H9 (cell line): Measurements from ENCODE around the gene KCNJ1. TPM values are rescaled to one million over a fixed set of nuclear protein-coding genes. Genes with fewer than 3 reads are reported as not detected.

Experiments
- DNase-seq: peaks from one replicate; pipeline ENCODE4 v3.0.0-alpha.2; 2017
- H2AFZ ChIP-seq: one replicate; pipeline ENCODE4 v1.6.1; 2013; ENCODE audit warnings: mild to moderate bottlenecking, low read length, control low read depth, moderate library complexity
- H2AK5ac ChIP-seq: 2 replicates; pipeline ENCODE4 v1.6.1; 2013; ENCODE audit warnings: low read length, control low read depth, mixed read lengths; ENCODE audit not compliant: insufficient read length
- H2BK120ac ChIP-seq: one replicate; pipeline ENCODE4 v1.6.1; 2013; ENCODE audit warnings: low read depth, mild to moderate bottlenecking, low read length, control low read depth, inconsistent platforms; ENCODE audit not compliant: poor library complexity, severe bottlenecking
- H2BK12ac ChIP-seq: 2 replicates; pipeline ENCODE4 v1.6.1; 2013; ENCODE audit warnings: low read length, control low read depth, mixed read lengths, low read depth; ENCODE audit not compliant: insufficient read length
- H2BK15ac ChIP-seq: 2 replicates; pipeline ENCODE4 v1.6.1; 2013; ENCODE audit warnings: low read depth, low read length, control low read depth
- H2BK20ac ChIP-seq: one replicate; pipeline ENCODE4 v1.6.1; 2013; ENCODE audit warnings: low read depth, mild to moderate bottlenecking, low read length, control low read depth, inconsistent platforms; ENCODE audit not compliant: poor library complexity, severe bottlenecking
- H2BK5ac ChIP-seq: 2 replicates; pipeline ENCODE4 v1.6.1; 2013; ENCODE audit warnings: low read length, control low read depth, mixed read lengths; ENCODE audit not compliant: insufficient read length
- H3K14ac ChIP-seq: 2 replicates; pipeline ENCODE4 v1.6.1; 2013; ENCODE audit warnings: low read length, control low read depth; ENCODE audit not compliant: insufficient read depth
- H3K18ac ChIP-seq: 2 replicates; pipeline ENCODE4 v1.6.1; 2013; ENCODE audit warnings: low read depth, mild to moderate bottlenecking, mixed read lengths, low read length, control low read depth; ENCODE audit not compliant: insufficient read length
- H3K23ac ChIP-seq: 2 replicates; pipeline ENCODE4 v1.6.1; 2013; ENCODE audit warnings: low read length, control low read depth, mixed read lengths, low read depth; ENCODE audit not compliant: insufficient read length
- H3K23me2 ChIP-seq: 2 replicates; pipeline ENCODE4 v1.6.1; 2013; ENCODE audit warnings: low read depth, mild to moderate bottlenecking, mixed read lengths, low read length, control low read depth; ENCODE audit not compliant: insufficient read length, poor library complexity, severe bottlenecking
- H3K27ac ChIP-seq: 2 replicates; pipeline ENCODE4 v1.5.1; 2013; ENCODE audit warnings: low read length, control low read depth, mixed read lengths, low read depth; ENCODE audit not compliant: insufficient read length
- H3K27me3 ChIP-seq: 2 replicates; pipeline ENCODE4 v1.6.1; 2013; ENCODE audit warnings: low read length, control low read depth, inconsistent platforms; ENCODE audit not compliant: insufficient read depth
- H3K4ac ChIP-seq: 2 replicates; pipeline ENCODE4 v1.6.1; 2013; ENCODE audit warnings: low read depth, mild to moderate bottlenecking, control low read depth, inconsistent platforms, low read length, moderate library complexity
- H3K4me1 ChIP-seq: 2 replicates; pipeline ENCODE4 v1.6.1; 2013; ENCODE audit warnings: low read length, control low read depth, inconsistent platforms; ENCODE audit not compliant: insufficient read depth
- H3K4me2 ChIP-seq: 2 replicates; pipeline ENCODE4 v1.6.1; 2013; ENCODE audit warnings: low read length, control low read depth, mixed read lengths; ENCODE audit not compliant: insufficient read length, insufficient read depth
- H3K56ac ChIP-seq: 2 replicates; pipeline ENCODE4 v1.6.1; 2013; ENCODE audit warnings: low read depth, mild to moderate bottlenecking, mixed read lengths, low read length, control low read depth; ENCODE audit not compliant: insufficient read length
- H3K79me1 ChIP-seq: 2 replicates; pipeline ENCODE4 v1.6.1; 2013; ENCODE audit warnings: low read depth, mild to moderate bottlenecking, moderate library complexity, low read length, control low read depth, inconsistent platforms; ENCODE audit not compliant: insufficient read depth, poor library complexity, severe bottlenecking
- H3K79me2 ChIP-seq: 2 replicates; pipeline ENCODE4 v1.6.1; 2013; ENCODE audit warnings: low read length, control low read depth, inconsistent platforms; ENCODE audit not compliant: insufficient read depth
- H3K9ac ChIP-seq: 2 replicates; pipeline ENCODE4 v1.6.1; 2013; ENCODE audit warnings: low read length, control low read depth, mixed read lengths; ENCODE audit not compliant: insufficient read length; ENCODE audit errors: extremely low read depth
- H3K9me3 ChIP-seq: one replicate; pipeline ENCODE4 v1.6.1; 2013; ENCODE audit warnings: low read depth, low read length, inconsistent platforms; ENCODE audit not compliant: control insufficient read depth
- H3T11ph ChIP-seq: one replicate; pipeline ENCODE4 v1.6.1; 2013; ENCODE audit warnings: mild to moderate bottlenecking, low read length, control low read depth, inconsistent platforms
- H4K20me1 ChIP-seq: one replicate; pipeline ENCODE4 v1.6.1; 2013; ENCODE audit not compliant: control insufficient read depth, insufficient read length, insufficient read depth
- H4K5ac ChIP-seq: 2 replicates; pipeline ENCODE4 v1.6.1; 2013; ENCODE audit warnings: low read depth, mild to moderate bottlenecking, mixed read lengths, low read length, control low read depth; ENCODE audit not compliant: insufficient read length
- H4K8ac ChIP-seq: replicated peaks from 2 replicates; pipeline ENCODE4 v1.6.1; 2013; ENCODE audit warnings: low read length, control low read depth, mixed read lengths, low read depth; ENCODE audit not compliant: insufficient read length
- H4K91ac ChIP-seq: 2 replicates; pipeline ENCODE4 v1.6.1; 2013; ENCODE audit warnings: low read depth, mild to moderate bottlenecking, moderate library complexity, mixed read lengths, low read length, control low read depth; ENCODE audit not compliant: insufficient read length
- H3K27ac Mint-ChIP-seq, 3 experiments: 2 replicates in 2 of 3; 3 replicates in 1 of 3; pipeline ENCODE4 v1.8.0; 2020 to 2021; ENCODE audit warnings: mixed read lengths in 3 of 3, mild to moderate bottlenecking in 1 of 3, moderate library complexity in 1 of 3
- H3K27me3 Mint-ChIP-seq: 2 replicates; pipeline ENCODE4 v1.8.0; 2021; ENCODE audit warnings: low read depth, mild to moderate bottlenecking, moderate library complexity, mixed read lengths
- H3K36me3 Mint-ChIP-seq, 3 experiments: 2 replicates in 2 of 3; 3 replicates in 1 of 3; pipeline ENCODE4 v1.8.0; 2020 to 2021; ENCODE audit warnings: low read depth in 3 of 3, mixed read lengths in 3 of 3; ENCODE audit not compliant: insufficient read depth in 1 of 3
- H3K4me1 Mint-ChIP-seq, 2 experiments: 2 replicates each; pipeline ENCODE4 v1.8.0; 2020; ENCODE audit warnings: mixed read lengths in 2 of 2
- H3K4me3 Mint-ChIP-seq, 2 experiments: 2 replicates in 1 of 2; 3 replicates in 1 of 2; pipeline ENCODE4 v1.8.0; 2020 to 2021; ENCODE audit warnings: mild to moderate bottlenecking in 2 of 2, mixed read lengths in 2 of 2, moderate library complexity in 1 of 2
- H3K9me3 Mint-ChIP-seq, 2 experiments: 2 replicates in 1 of 2; 3 replicates in 1 of 2; pipeline ENCODE4 v1.8.0; 2020; ENCODE audit warnings: mild to moderate bottlenecking in 2 of 2, mixed read lengths in 2 of 2, moderate library complexity in 1 of 2
- CTCF ChIP-seq: fragments of 200-600 bp; sonication (generic); conservative IDR thresholded peaks from 3 replicates; pipeline ENCODE4 v1.8.0; 2021; ENCODE audit warnings: antibody characterized with exemption, mild to moderate bottlenecking
- WGBS: extraction: QIAGEN DNeasy Blood & Tissue Kit; methylation state at CpG from one replicate; pipeline ENCODE4 v1.1.7; 2013; ENCODE audit warnings: missing lambda C conversion rate, low lambda C conversion rate, mixed read lengths; ENCODE audit not compliant: insufficient read length; ENCODE audit errors: extremely low coverage; 5-methylcytosine and 5-hydroxymethylcytosine counted together
- total RNA-seq: library from RNA; stranded (reverse); gene quantifications from 2 replicates; pipeline ENCODE4 v1.2.1, GENCODE V29; 2021

Gene KCNJ1
- total RNA-seq, 1 experiment from 2014 or later: not detected

GRCh38 chr11:128796270-128796669 lies 70.8 kb downstream of the KCNJ1 start:
- H3K27me3 ChIP-seq: no peaks in the 10 kb centered on the region
- H4K20me1 ChIP-seq: no peaks in the 10 kb centered on the region
- no peak for TF ChIP-seq CTCF
- no peaks in the 10 kb centered on the region for H3K79me2 ChIP-seq
- H3K9me3 Mint-ChIP-seq: no peaks in the 10 kb centered on the region
- no peak overlapping the region for H2BK5ac ChIP-seq
- H3K23me2 ChIP-seq: no peaks in the 10 kb centered on the region
- no peak overlapping the region for H4K91ac ChIP-seq
- H3T11ph ChIP-seq: no peak overlapping the region
- H3K9ac ChIP-seq: no peak overlapping the region
- no peak overlapping the region for H2BK15ac ChIP-seq
- WGBS: no CpG with 5 or more reads among the region's 2 CpGs
- H3K4me3 Mint-ChIP-seq: no peak overlapping the region
- no peak overlapping the region for H4K8ac ChIP-seq
- no peak overlapping the region for H2AFZ ChIP-seq
- no peak overlapping the region for H3K4ac ChIP-seq
- no peaks in the 10 kb centered on the region for H3K4me1 ChIP-seq
- no peak overlapping the region for H4K5ac ChIP-seq
- H3K4me2 ChIP-seq: no peak overlapping the region
- H3K4me1 Mint-ChIP-seq: no peaks in the 10 kb centered on the region
- H3K14ac ChIP-seq: no peak overlapping the region
- no peak overlapping the region for H2AK5ac ChIP-seq
- no peak for DNase-seq
- no peak overlapping the region for H2BK120ac ChIP-seq
- no peak overlapping the region for H2BK12ac ChIP-seq
- H3K9me3 ChIP-seq: no peaks in the 10 kb centered on the region
- no peak overlapping the region for H3K18ac ChIP-seq
- H3K56ac ChIP-seq: no peak overlapping the region
- H3K36me3 Mint-ChIP-seq: no peaks in the 10 kb centered on the region; a peak in 1 of 7 replicates
- H2BK20ac ChIP-seq: no peak overlapping the region
- H3K27ac ChIP-seq: no peak overlapping the region
- no peak overlapping the region for H3K27ac Mint-ChIP-seq
- H3K23ac ChIP-seq: no peak overlapping the region
- H3K79me1 ChIP-seq: no peaks in the 10 kb centered on the region
- H3K27me3 Mint-ChIP-seq: no peaks in the 10 kb centered on the region; the same call in none of the 2 replicates
